Measurements from ENCODE around the gene UNC13D.
"Not testable (repeated sequence)": the region's sequence is repeated elsewhere in the genome, so short reads cannot be mapped to it uniquely, and the experiment has no call there.

UNC13D gene

GRCh38 chr17:75820094-75821080 is 23.8 kb downstream of the UNC13D start:
- no peak for DNase-seq (ENCODE audit: low read depth in 2 of 2)

- DNase-seq (ENCODE audit: low read depth in 2 of 2): no peak
Observed at GRCh38 chr17:75819678-75820077, 24.5 kb downstream of the UNC13D start.

GRCh38 chr17:75819116-75819515 is 25.1 kb downstream of the UNC13D start:
- DNase-seq (ENCODE audit: low read depth in 2 of 2): no peak

- no peak for DNase-seq (ENCODE audit: low read depth in 2 of 2)
Observed at GRCh38 chr17:75818326-75818885, 25.8 kb downstream of the UNC13D start.

- no peak for DNase-seq (ENCODE audit: low read depth in 2 of 2)
Observed at GRCh38 chr17:75817571-75817970, 26.6 kb downstream of the UNC13D start.

GRCh38 chr17:75816693-75817092 is 27.5 kb downstream of the UNC13D start:
- no peak for DNase-seq (ENCODE audit: low read depth in 2 of 2)

GRCh38 chr17:75815399-75815798 is 28.8 kb downstream of the UNC13D start:
- DNase-seq (ENCODE audit: low read depth in 2 of 2): no peak

GRCh38 chr17:75814900-75815373 is 29.3 kb downstream of the UNC13D start:
- DNase-seq (ENCODE audit: low read depth in 2 of 2): no peak

GRCh38 chr17:75814021-75814395 is 30.2 kb downstream of the UNC13D start:
- no peak for DNase-seq (ENCODE audit: low read depth in 2 of 2)

- no peak for DNase-seq (ENCODE audit: low read depth in 2 of 2)
Observed at GRCh38 chr17:75813081-75814020, 30.9 kb downstream of the UNC13D start.

- DNase-seq (ENCODE audit: low read depth in 2 of 2): no peak
Observed at GRCh38 chr17:75812096-75813013, 31.8 kb downstream of the UNC13D start.

GRCh38 chr17:75811174-75811573 is 33.0 kb downstream of the UNC13D start:
- no peak for DNase-seq (ENCODE audit: low read depth in 2 of 2)

GRCh38 chr17:75810756-75811155 is 33.4 kb downstream of the UNC13D start:
- not testable (repeated sequence) for DNase-seq (ENCODE audit: low read depth in 2 of 2)

- no peak for DNase-seq (ENCODE audit: low read depth in 2 of 2)
Observed at GRCh38 chr17:75810216-75810615, 34.0 kb downstream of the UNC13D start.

GRCh38 chr17:75809631-75810111 is 34.5 kb downstream of the UNC13D start:
- DNase-seq (ENCODE audit: low read depth in 2 of 2): no peak

- DNase-seq (ENCODE audit: low read depth in 2 of 2): no peak
Observed at GRCh38 chr17:75808905-75809621, 35.1 kb downstream of the UNC13D start.

GRCh38 chr17:75808549-75808904 is 35.7 kb downstream of the UNC13D start:
- DNase-seq (ENCODE audit: low read depth in 2 of 2): no peak

- DNase-seq (ENCODE audit: low read depth in 2 of 2): no peak
Observed at GRCh38 chr17:75807861-75808260, 36.3 kb downstream of the UNC13D start.

GRCh38 chr17:75806822-75807500 is 37.2 kb downstream of the UNC13D start:
- no peak for DNase-seq (ENCODE audit: low read depth in 2 of 2)

- no peak for DNase-seq (ENCODE audit: low read depth in 2 of 2)
Observed at GRCh38 chr17:75803883-75804282, 40.3 kb downstream of the UNC13D start.
